Activated naive CD4-positive, alpha-beta T cell (primary cell): ENCODE results near the gene MAMDC2.

Experiments used
- DNase-seq, 4 experiments: peaks; one replicate each; lab custom pipeline; 2025; lab: John Stamatoyannopoulos, UW

Gene MAMDC2

DNA sequence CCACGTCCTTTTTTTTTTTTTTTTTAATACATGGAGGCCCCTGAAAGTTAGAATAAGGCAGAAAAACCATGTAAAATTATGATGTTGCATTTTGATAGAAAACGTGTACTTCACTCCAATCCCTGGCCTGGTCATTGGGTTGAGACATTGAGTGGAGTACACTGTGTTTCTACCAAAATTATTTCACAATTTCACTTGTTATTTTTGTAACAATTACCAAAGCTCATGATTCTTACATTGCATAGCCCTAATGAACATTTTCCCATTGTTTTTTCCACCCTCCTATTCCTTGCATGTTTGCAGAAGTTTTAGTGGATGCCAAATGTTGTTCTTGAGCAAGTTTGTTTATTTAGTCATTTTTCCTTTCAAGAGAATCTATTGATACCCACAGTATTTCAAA is 21.9 kb downstream of the MAMDC2 start:
- no peak for DNase-seq

DNA sequence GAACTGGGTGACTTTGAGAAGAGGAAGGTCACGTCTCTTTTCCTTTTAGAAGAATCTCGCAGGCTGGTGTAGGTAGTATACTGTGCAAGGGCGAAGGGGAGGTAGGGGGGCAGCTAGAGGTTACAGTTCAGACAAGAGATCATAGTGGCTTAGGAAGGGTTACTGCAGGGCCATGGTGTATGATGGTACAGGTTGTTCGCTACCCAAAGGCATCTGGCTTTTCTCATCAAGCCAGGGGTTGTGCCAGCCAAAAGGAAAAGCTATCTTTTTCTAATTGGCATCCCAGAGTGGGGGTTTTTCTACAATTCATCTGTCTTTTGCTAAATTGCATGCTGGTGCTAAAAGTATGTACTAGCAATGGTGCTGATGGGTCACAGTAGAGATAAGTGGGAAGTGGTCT is 22.8 kb downstream of the MAMDC2 start:
- DNase-seq, result no peak

DNA sequence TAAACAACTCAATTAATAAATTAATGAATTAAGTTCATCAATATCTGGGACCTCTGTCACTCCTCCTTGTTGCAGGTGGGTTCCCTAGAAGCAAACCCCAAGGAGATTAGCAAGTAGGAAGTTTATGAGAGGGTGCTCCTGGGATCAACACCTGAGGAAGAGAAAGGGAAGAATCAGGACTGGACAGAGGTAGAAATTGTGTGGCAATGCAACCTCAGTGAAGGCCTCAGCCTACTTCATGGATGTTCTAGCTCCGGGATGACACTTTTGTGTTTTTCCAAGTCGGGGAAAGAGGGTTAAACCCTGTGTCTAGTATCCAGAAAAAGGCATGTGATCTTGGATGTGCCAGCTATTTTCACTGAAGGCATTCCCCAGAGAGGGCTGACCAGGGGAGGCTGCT is 23.2 kb downstream of the MAMDC2 start:
- no peak for DNase-seq

DNA sequence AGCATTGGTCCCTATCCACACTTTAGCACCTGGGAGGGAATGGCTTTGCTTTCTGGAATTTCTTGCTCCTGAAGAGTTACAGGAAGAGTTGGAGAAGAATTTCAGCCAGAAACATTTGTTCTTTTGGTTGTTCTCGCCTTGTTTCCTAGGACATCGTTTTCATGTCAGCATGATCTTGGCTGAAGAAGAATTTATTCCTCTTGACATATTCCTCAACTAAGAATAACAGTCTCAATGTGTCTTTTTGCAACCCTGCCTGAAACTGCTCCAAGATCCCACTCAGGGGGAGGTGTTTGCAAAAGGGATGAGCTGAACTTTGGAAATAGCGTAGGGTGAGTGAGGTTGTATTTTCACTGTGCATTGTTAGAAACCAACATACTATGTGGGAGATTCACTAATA is 26.1 kb downstream of the MAMDC2 start:
- DNase-seq, result no peak

DNA sequence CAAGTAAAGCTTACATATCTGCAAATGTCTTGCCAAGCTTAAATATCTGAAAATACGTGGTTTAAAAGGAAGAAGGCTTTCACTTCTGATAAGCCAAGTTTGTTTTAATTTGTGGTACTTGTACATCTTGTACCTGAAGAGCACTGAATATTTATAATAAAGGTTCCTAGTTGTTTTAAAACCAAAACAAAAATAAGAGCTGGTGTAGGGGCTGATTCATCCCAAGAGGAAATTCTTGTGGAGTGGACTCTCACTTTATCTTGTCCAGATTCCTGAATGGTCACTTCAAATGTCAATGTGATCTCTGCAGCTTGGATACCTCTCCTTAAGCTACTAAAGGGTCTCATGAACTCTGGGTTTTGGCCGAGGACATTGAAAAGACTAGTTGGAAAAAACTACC is 29.5 kb downstream of the MAMDC2 start:
- DNase-seq, result no peak

DNA sequence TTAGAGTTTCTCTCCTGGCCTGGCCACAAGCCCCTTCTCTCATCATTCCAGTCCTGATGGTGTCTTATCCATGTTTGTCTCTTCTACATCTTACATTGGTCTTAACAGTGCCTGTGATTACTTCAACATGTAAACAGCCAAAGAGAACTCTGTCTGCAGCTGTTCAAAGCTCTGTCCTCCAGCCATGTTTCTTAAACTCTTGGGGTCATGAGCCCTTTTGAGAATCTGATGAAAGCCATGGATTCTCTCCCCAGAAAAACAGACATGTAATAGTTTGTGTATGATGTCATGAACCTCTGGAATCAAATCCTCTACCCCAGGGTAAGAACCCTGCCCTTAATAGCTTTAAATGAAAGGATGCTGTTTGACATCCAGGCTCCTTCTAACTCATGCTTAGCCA is 30.1 kb downstream of the MAMDC2 start:
- no peak for DNase-seq

DNA sequence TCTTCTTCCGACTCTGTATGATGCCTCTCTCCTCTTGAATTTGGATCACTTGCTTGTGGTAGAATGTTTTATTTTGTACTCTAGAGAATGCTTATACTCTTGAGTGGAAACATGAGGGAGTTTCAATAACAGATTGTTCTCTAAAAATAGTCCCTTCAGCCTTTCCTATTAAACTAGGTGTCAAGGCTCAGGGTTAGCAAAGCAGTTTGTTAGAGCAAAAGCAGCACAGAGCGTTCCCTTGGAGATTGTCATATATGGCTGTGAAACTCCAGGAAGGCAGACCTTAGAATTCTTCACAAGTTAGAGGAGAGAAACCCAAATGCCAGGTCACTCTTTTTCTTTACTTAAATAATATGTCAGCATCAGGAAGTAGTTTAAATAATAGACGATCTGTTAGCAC is 33.0 kb downstream of the MAMDC2 start:
- DNase-seq, result no peak

DNA sequence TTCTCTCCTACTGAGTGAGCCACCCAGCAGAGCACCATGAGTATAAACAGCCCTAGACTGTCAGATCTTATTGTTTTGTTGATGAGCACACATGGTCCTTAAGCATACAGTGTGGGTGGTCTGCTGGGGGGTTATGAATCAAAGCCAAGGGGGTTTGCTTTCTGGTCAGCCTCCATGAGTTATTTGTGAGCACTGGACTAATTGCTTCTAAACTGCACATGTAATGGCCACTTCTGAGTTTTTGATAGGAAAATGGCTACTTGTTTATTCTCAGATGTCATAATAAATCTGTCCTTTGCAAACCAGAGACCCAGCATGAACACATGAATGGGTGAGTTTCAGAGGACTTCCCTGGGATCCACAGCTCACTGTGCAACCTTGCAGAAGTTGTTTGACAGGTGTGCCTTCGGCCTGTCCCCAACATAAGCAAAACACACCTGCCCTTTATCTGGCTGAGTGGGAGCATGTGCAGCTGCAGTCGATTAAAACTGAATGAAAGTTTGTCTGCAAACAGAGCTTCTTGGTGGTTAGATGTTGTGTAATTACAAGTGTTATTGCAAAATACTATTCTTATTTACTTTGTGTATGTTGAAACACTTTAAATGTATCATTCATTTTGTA is 35.9 kb downstream of the MAMDC2 start:
- no peak for DNase-seq

DNA sequence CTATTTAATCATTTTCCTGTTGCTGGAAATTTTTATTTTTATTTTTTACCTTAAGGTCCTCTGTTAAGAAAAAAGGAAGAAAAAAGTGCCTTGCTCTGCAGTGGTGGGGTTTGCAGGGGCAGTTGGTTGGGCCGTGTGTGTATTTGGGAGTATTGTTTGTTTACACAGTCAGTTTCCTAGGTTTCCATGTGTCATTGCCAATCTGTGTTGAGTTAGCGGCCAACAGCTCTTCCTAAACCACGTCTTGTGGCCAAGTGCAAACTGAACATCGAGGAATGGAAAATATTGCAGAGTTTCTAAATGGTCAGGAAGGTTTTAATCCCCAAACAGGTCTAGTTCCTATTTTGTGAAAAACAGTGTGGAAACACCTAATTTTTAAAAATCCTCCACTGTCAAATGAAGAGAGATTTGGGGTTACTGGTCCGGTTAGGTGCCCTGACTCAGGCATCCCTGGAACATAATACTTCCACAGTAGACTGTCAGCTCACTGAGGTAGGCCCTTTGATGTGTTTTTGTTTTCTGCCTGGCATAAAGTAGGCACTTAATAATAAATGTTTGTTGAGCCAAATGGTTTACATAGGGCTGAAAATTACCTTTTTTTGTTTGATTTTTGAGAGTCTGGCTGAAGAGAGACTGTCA is 37.0 kb downstream of the MAMDC2 start:
- DNase-seq, result no peak

DNA sequence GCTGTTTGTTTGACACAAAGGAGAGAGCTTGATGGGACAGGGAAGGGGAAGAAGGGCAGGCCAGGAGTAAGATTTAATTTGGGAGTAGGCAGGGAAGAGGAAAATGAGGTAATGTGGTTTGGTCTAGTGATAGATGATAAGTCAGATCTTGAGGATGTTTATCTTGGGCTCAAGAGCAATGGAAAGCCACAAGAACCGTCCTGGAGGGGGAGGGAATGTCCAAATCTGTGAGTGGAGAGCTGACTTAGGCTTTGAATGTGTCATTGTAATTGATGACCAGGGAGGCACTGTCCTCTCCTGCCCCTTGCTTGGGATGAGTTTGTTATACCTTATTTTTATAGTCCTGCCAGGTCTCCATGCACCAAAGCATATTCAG is 37.5 kb downstream of the MAMDC2 start:
- DNase-seq, result no peak

DNA sequence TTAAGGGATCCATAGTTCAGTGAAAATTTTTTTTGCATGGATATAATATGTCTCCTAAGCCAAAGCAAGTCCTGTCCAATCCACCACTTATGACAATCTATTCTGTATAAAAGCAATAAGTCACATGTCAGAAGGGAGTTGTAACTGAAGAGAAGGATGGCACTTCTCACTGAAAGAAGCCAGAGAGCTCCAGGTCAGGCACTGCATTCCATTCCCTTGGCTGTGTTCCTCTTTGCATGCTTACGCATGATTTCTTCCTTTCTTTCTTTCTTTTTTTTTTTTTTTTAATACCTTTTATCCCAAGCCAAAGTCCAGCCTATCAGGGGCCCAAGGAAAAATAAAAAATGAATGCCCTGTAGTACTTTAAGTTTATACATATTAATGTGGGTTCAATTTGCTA is 39.8 kb downstream of the MAMDC2 start:
- DNase-seq, result no peak

DNA sequence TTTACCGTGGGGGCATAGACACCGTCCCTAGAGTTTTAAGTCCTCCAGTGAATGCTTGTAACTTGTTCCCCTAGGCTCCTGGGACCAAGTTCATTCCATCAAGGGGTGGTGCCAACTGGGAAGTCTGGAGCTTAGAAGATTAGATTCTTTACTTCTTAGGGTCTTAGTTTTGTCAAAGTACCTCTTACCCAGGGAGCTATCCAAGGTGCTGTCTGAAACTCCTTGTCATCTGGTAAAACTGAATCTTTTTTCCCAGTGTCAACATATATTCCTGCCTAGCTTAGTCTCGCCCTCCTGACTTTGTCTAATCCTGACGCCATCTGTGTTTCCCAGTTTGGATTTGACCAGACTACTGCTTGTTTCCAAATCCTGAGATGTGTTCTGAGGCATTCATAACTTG is 41.6 kb downstream of the MAMDC2 start:
- no peak for DNase-seq

DNA sequence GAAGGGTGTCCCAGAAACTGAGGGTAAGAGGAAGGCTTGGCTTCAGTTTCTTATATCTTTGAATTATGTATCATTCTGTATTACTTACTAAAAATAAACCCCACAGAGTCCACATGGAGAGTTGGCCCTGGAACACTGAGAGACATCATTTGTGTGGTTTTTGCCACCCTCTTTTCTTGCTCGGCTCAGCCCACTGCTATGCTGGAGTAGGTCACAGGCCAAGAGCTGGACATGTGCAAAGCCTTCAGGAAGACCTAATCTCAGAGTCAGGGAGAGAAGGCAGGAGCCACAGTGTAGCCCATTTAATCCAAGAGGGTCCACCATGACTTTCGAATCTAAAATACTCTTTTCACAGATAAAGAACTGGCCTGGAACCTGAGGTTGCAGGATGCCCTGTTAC is 47.5 kb downstream of the MAMDC2 start:
- no peak for DNase-seq

DNA sequence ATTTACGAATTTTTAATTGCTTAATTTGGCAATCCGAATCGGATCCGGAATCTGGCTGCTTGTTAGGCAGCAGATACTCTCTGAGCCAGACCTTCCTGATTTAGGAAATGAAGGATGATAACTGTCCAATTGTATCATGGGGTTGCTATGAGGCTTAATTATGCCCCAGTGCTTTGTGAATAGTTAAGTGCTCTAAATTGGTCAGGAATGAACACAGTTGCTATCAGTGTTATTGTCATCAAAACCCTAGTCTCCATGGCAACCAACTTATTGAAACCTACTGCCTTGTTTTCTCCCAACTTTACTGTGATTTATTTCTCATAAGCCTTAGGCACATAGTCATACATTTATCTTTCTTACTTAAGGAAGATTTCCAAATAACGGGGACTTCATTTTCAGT is 47.9 kb downstream of the MAMDC2 start:
- no peak for DNase-seq

DNA sequence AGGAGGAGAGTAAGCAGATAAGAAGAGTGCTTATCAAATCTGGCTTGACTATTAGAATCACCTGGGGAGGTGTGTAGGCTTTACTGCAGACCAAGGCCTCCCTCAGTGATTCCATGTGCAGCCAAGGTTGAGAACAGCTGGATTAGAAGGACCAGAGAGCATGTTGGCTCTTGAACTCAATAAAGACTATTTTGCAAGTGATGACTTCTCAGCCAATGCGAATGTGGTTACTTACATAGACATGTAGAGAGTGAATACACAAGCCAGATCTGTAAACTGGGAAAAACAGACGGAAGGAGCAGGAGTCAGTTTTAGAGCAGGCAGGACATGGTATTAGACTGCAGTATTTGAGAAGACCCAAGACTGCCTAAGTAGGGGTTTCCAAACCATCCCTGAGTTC is 48.5 kb downstream of the MAMDC2 start:
- no peak for DNase-seq

DNA sequence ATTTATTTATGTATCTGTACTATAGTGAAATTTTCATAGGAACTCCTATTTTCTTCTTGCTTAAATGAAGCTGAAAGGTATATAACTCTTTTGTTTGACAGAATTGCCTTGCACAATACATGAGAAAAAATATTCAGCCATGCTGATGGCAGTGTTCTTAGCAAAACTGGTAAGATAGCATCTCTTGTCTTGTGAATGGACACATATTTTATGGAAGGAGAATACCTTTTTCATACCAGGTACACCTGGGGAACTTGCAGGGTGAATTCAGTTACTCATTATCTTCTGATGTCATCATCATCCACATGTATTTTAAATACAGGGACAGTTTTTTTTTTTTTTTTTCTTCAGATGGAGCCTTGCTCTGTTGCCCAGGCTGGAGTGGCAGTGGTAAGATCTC is 49.4 kb downstream of the MAMDC2 start:
- DNase-seq, result no peak

DNA sequence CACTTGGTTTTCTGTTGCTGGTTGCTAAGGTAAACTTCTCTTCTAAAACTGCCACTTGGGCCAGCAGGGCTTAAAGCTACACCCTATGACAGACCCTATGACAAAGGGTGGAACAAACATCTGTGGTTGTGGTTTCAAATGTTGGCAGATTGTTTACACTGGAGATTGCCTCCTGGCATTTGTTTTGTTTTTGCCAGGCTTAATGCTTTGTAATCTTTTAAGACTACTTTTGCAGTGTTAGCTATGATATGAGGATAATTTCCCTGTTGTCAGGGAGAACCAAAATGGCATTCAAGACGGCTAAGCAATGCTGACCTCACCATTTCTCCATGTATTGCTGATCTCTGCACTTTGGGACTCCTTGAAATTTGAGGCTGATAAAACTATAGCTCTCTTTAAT is 50.3 kb downstream of the MAMDC2 start:
- DNase-seq, result no peak

DNA sequence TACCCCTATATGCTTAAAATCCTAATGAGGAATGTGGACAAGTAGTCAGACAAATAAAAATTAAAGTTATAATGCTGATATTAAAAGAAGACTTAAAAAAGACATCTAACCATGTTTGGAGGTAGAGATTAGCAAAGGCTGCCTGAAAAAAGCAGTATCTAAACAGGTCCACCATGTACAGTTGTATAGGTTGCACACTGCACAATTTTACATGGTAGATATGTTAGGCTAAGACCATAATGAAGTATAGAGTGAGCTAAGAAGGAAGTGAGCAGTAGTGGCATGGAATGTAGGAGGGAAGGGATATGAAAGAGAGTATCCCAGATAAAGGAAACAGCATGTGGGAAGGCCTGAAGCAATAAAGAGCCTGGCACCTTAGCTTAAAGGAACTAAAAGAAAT is 51.1 kb downstream of the MAMDC2 start:
- DNase-seq, result no peak

DNA sequence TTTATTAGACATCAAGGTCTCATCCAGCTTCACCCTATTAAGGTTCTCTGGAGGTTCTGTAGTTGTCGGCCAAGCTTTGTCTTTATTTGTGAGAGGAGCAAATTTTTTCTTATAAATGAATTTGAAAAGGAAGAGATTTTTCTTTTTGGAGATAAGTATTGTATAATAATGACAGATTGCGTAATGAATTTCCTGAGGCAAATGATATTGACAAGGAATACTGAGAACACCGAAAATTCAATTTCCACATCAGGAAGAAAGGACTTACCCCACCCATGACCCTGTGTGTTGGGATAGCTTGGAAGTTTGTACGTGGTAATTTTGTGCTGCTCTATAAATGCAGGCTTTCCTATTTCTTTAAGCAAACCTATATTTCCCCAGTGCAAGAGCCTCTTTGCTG is 53.5 kb downstream of the MAMDC2 start:
- DNase-seq, result no peak

DNA sequence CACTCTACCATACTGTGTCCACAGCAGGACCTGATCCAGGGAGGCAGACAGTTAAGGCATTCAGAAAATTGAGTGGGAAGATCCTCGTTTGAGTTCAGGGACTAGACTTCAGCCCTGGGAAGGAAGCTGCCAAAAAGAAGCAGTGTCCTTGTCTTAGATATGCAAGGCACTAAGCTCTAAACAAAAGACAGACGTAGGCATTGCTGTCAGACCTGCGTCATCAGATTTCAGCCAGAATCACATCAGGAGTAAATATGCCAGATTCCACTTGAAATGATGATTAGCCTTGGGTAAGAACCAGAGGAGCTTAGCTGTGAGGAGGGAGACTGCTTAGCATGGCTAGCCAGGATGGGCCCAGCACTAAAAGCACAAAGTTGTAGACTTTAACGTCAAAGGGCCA is 56.7 kb downstream of the MAMDC2 start:
- no peak for DNase-seq

DNA sequence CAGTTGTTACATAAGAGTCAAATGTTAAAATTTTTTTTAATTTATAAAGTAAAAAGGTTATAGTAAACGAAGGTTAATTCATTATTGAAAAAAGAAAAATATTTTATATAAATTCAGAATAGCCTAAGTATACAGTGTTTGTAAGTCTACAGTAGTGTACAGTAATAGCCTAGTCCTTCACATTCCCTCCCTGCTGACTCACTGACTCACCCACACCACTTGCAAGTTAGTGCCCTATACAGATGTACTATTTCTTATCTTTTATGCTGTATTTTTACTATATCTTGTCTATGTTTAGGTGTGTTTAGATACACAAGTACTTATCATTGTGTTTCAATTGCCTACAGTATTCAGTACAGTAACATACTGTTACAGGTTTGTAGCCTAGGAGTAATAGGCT is 57.6 kb downstream of the MAMDC2 start:
- no peak for DNase-seq

DNA sequence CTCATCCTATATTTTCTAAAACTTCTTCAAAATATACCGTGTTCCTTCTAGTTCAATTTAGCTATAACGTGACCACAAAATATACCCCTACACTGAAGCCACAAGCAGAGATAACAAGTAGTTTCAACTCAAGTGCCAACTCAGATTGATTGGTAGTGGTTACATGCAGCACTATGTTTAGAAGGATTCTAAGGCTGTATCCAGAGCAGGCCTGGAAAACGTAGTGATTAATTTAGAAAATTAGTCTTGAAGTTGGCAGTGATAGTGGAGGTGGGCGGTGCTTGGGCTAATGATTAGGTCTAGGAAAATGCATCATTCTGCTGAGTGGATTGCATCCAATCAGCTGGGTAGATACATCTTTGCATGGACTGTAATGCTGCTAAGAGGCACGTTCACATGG is 61.5 kb downstream of the MAMDC2 start:
- DNase-seq, result no peak

DNA sequence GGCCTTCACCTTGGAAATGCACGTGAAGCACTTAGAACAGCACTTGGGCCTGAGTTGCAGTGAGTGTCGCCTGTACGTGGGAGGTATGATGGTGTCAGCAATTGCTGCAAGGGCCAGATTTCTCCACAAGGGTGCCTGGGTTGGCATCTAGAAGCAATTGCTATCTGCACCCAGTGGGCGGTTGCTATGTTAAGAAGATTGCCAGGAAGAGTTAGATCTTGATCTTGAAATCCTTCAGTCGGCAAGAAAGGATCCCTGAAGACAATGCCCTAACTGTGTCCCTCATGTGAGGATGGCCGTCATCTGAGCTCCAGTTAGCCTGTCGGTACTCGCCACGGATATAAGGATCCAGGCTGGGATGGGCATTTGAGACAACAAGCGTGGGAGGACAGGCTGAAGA is 62.9 kb downstream of the MAMDC2 start:
- no peak for DNase-seq

DNA sequence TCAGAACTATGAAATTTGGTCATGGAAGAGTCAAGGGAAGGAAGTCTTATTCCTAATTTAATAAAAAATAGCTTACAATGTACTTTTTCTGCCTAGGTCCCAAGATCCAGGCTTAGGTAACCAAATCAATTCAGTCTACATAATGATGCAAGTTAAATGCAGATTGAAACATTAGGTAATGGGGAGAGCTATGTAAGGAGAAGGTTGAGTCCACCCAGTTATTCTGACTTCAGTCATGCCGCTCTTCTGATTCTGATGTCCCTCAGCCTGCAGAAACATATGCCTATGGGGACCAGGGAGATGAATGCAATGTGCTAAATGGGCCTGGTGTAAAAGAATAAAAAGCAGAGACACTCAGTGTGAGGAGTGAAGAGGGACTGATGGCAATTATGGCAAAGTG is 63.9 kb downstream of the MAMDC2 start:
- DNase-seq, result no peak

DNA sequence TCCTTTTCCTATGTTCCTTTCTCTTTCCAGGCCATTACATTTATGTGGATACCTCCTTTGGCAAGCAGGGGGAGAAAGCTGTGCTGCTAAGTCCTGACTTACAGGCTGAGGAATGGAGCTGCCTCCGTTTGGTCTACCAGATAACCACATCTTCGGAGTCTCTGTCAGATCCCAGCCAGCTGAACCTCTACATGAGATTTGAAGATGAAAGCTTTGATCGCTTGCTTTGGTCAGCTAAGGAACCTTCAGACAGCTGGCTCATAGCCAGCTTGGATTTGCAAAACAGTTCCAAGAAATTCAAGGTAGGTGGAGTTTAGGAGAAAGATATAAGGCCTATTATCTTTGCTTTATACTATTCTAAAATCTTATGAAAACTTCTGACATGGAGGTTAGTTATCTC is 64.5 kb downstream of the MAMDC2 start:
- DNase-seq, result no peak
